ENCODE measurements around the gene USP20.

DNA sequence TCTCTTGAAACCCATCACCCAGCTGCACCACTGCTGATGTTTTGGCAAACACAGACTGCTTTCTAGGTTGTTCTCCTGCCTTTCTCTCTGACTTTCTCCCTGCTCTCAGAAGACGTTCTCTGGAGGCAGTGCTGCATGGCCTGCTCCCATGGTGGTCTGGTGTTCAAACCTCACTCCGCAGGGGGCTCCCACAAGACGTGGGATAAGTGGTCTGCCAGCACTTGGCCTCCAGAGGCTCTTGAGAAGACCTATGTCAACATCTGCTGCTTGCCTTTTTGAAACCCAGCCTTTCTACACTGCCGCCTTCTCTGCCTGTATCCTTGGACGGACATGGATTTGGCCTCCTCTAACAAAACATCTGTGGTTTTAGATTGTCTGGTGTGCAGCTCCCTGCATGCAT, 16.6 kb downstream of the USP20 start:
- TF ChIP-seq, protein P1, sequence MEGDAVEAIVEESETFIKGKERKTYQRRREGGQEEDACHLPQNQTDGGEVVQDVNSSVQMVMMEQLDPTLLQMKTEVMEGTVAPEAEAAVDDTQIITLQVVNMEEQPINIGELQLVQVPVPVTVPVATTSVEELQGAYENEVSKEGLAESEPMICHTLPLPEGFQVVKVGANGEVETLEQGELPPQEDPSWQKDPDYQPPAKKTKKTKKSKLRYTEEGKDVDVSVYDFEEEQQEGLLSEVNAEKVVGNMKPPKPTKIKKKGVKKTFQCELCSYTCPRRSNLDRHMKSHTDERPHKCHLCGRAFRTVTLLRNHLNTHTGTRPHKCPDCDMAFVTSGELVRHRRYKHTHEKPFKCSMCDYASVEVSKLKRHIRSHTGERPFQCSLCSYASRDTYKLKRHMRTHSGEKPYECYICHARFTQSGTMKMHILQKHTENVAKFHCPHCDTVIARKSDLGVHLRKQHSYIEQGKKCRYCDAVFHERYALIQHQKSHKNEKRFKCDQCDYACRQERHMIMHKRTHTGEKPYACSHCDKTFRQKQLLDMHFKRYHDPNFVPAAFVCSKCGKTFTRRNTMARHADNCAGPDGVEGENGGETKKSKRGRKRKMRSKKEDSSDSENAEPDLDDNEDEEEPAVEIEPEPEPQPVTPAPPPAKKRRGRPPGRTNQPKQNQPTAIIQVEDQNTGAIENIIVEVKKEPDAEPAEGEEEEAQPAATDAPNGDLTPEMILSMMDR (IDR thresholded peaks at IDR 0.05; ENCODE audit: insufficient read depth, low read length, poor library complexity, severe bottlenecking), result no peak
- no peak for TF ChIP-seq EZH2phosphoT487 (conservative IDR thresholded peaks at IDR 0.05; ENCODE audit: low read length)

Measured in SU-DHL-6 (cell line).